Keratinocyte (primary cell): Measurements from ENCODE around the gene MAP3K2. TPM values are rescaled to one million over a fixed set of nuclear protein-coding genes. Genes with fewer than 3 reads are reported as not detected.

ENCODE experiments used
- DNase-seq: peaks from one replicate; pipeline ENCODE4 v3.0.0-alpha.2; 2011; ENCODE audit warnings: low read depth, missing footprints, low spot score
- FAIRE-seq: peaks from 2 replicates; lab custom pipeline; 2011; peaks lifted over from hg19 to GRCh38; lab: Jason Lieb, UNC
- H2AFZ ChIP-seq: 2 replicates; pipeline ENCODE4 v1.6.0; 2012; ENCODE audit warnings: low read length, control low read depth, inconsistent platforms; ENCODE audit not compliant: control insufficient read depth
- H3K27ac ChIP-seq: 2 replicates; pipeline ENCODE4 v1.5.1; 2011; ENCODE audit warnings: low read length; ENCODE audit not compliant: control insufficient read depth, insufficient read depth
- H3K27me3 ChIP-seq: 3 replicates; pipeline ENCODE4 v1.6.0; 2011; ENCODE audit warnings: low read length; ENCODE audit not compliant: control insufficient read depth, insufficient read depth; ENCODE audit errors: extremely low read depth
- H3K36me3 ChIP-seq, 2 experiments: 2 replicates in 1 of 2; 3 replicates in 1 of 2; pipeline ENCODE4 v1.5.1; 2011; ENCODE audit warnings: low read length in 2 of 2, mild to moderate bottlenecking in 1 of 2; ENCODE audit not compliant: control insufficient read depth in 2 of 2, insufficient read depth in 2 of 2; ENCODE audit errors: extremely low read depth in 1 of 2
- H3K4me1 ChIP-seq: 3 replicates; pipeline ENCODE4 v1.5.1; 2011; ENCODE audit warnings: low read length; ENCODE audit not compliant: control insufficient read depth, insufficient read depth; ENCODE audit errors: extremely low read depth
- H3K4me2 ChIP-seq: 3 replicates; pipeline ENCODE4 v1.6.0; 2011; ENCODE audit warnings: low read depth, low read length; ENCODE audit not compliant: control insufficient read depth, insufficient read depth; ENCODE audit errors: extremely low read depth
- H3K4me3 ChIP-seq, 3 experiments: fragments of 200-600 bp in 1 of 3; sonication (generic) in 1 of 3; 2 replicates in 2 of 3; 3 replicates in 1 of 3; pipeline ENCODE4 v1.5.1; 2011 to 2016; ENCODE audit warnings: low read length in 3 of 3, mild to moderate bottlenecking in 3 of 3, control low read depth in 2 of 3, inconsistent platforms in 1 of 3, low read depth in 1 of 3, mixed read lengths in 1 of 3, mixed run types in 1 of 3, moderate library complexity in 1 of 3; ENCODE audit not compliant: control insufficient read depth in 2 of 3, insufficient read depth in 2 of 3; ENCODE audit errors: extremely low read depth in 1 of 3
- H3K79me2 ChIP-seq: 2 replicates; pipeline ENCODE4 v1.6.0; 2012; ENCODE audit warnings: low read length; ENCODE audit not compliant: control insufficient read depth, insufficient read depth
- H3K9ac ChIP-seq: 3 replicates; pipeline ENCODE4 v1.6.0; 2011; ENCODE audit warnings: low read length; ENCODE audit not compliant: control insufficient read depth, insufficient read depth; ENCODE audit errors: extremely low read depth
- H3K9me1 ChIP-seq: 3 replicates; pipeline ENCODE4 v1.6.0; 2011; ENCODE audit warnings: low read length; ENCODE audit not compliant: control insufficient read depth, insufficient read depth; ENCODE audit errors: extremely low read depth
- H3K9me3 ChIP-seq: 2 replicates; pipeline ENCODE4 v1.5.1; 2012; ENCODE audit warnings: low read depth, low read length; ENCODE audit not compliant: control insufficient read depth
- H4K20me1 ChIP-seq: 3 replicates; pipeline ENCODE4 v1.6.0; 2011; ENCODE audit warnings: low read length; ENCODE audit not compliant: control insufficient read depth, insufficient read depth; ENCODE audit errors: extremely low read depth
- CTCF ChIP-seq, 3 experiments: IDR thresholded peaks in 1 of 3; conservative IDR thresholded peaks in 1 of 3; optimal IDR thresholded peaks in 1 of 3; 2 replicates in 2 of 3; 3 replicates in 1 of 3; pipeline versions ENCODE3 to v1.5.1; 2011; ENCODE audit warnings: low read length in 3 of 3, mild to moderate bottlenecking in 3 of 3, moderate library complexity in 2 of 3, control low read depth in 1 of 3, inconsistent platforms in 1 of 3; ENCODE audit not compliant: insufficient read depth in 2 of 3; ENCODE audit errors: extremely low read depth in 1 of 3
- EZH2 ChIP-seq: IDR thresholded peaks from one replicate; pipeline ENCODE4 v1.6.1; 2012; ENCODE audit warnings: inconsistent platforms, mild to moderate bottlenecking, low read length, moderate library complexity
- dilution Hi-C: fragments of 300-500 bp; cut with MboI; formaldehyde crosslinking; loops from one replicate; pipeline ENCODE4 v1.7.0; 2020; ENCODE audit warnings: low sequenced_read_pairs; ENCODE audit not compliant: extremely low pct_ligation_motif_present
- polyA plus RNA-seq, 5 experiments: library from polyadenylated mRNA; depleted of rRNA in 3 of 5; stranded (reverse) in 3 of 5; stranded (forward) in 1 of 5; unstranded in 1 of 5; fragments of >200 nt; gene quantifications; 1 replicate in 1 of 5; 2 replicates in 3 of 5; 3 replicates in 1 of 5; pipeline versions ENCODE4 v1.2.1 to v1.2.3, GENCODE V29; 2011 to 2012; ENCODE audit warnings: missing spikeins in 2 of 5, low read depth in 1 of 5, low replicate concordance in 1 of 5

The MAP3K2 gene
- polyA plus RNA-seq, 1 donor (not counting 4 experiments of a cell fraction or from before 2014, with no cell fraction given): 11.9 TPM

- H3K9me1 ChIP-seq: no peaks in the 10 kb centered on the region
- H3K4me3 ChIP-seq: no peak overlapping the region
- FAIRE-seq: no peak
- no peak overlapping the region for H2AFZ ChIP-seq
- H3K27me3 ChIP-seq: no peaks in the 10 kb centered on the region
- dilution Hi-C loops: no loop called here
- no peaks in the 10 kb centered on the region for H3K9me3 ChIP-seq
- no peaks in the 10 kb centered on the region for H3K79me2 ChIP-seq
- no peaks in the 10 kb centered on the region for H3K36me3 ChIP-seq
- TF ChIP-seq CTCF (optimal IDR thresholded peaks at IDR 0.05 in 1 of 3, IDR thresholded peaks at IDR 0.05 in 1 of 3, conservative IDR thresholded peaks at IDR 0.05 in 1 of 3; ENCODE audit: extremely low read depth in 1 of 3, insufficient read depth in 2 of 3, low read length in 3 of 3): no peak
- no peak for TF ChIP-seq EZH2
- no peak overlapping the region for H3K27ac ChIP-seq
- no peak overlapping the region for H3K9ac ChIP-seq
- H3K4me2 ChIP-seq: no peak overlapping the region
- no peaks in the 10 kb centered on the region for H4K20me1 ChIP-seq
- no peaks in the 10 kb centered on the region for H3K4me1 ChIP-seq
- DNase-seq: no peak
Measured at GRCh38 chr2:127429844-127430425, 42.2 kb upstream of the MAP3K2 start.

DNA sequence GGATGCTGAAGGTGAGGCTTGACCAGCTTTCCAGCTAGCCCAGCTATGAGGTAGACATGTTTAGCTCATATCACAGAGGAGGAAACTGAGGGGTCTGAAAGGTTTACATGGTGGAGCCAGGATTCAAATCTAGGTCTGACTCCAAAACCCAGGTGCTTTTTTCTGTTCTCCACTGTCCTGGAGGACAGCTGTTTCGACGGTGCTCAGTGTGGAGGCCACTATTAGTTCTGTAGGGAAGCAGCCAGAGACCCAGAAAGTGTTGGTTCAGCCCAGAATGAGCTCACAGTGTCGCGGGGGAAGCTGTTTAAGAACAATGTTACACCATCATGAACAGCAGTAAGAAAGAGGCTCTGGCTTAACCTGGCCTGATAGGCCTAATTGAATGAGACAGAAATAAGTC is 41.5 kb upstream of the MAP3K2 start:
- no peaks in the 10 kb centered on the region for H3K27me3 ChIP-seq
- no peaks in the 10 kb centered on the region for H3K9me3 ChIP-seq
- no peak overlapping the region for H3K4me3 ChIP-seq
- no peak overlapping the region for H2AFZ ChIP-seq
- no peak overlapping the region for H3K9ac ChIP-seq
- H3K4me1 ChIP-seq: no peaks in the 10 kb centered on the region
- H4K20me1 ChIP-seq: no peaks in the 10 kb centered on the region
- no peaks in the 10 kb centered on the region for H3K9me1 ChIP-seq
- H3K27ac ChIP-seq: no peak overlapping the region
- TF ChIP-seq CTCF (optimal IDR thresholded peaks at IDR 0.05 in 1 of 3, IDR thresholded peaks at IDR 0.05 in 1 of 3, conservative IDR thresholded peaks at IDR 0.05 in 1 of 3; ENCODE audit: extremely low read depth in 1 of 3, insufficient read depth in 2 of 3, low read length in 3 of 3) (no peak), EZH2 (no peak)
- dilution Hi-C loops: no loop called here
- FAIRE-seq (no peak), DNase-seq (no peak)
- no peak overlapping the region for H3K4me2 ChIP-seq
- H3K79me2 ChIP-seq: no peaks in the 10 kb centered on the region
- no peaks in the 10 kb centered on the region for H3K36me3 ChIP-seq
